GM12878 (cell line): ENCODE data around the gene PPDPF. TPM values are rescaled to one million over a fixed set of nuclear protein-coding genes. Genes with fewer than 3 reads are reported as not detected.

Source experiments
- ATAC-seq: fragments of 200-7000 bp; cut with Tn5 transposase; 3 replicates; pipeline ENCODE4 v1.9.1; 2020; ENCODE audit warnings: mild to moderate bottlenecking, moderate library complexity
- BruUV-seq: library from RNA; stranded (reverse); fragments of 400-500 nt; replicated peaks from 2 replicates; lab custom pipeline; 2021; lab: Mats Ljungman, UMichigan
- CTCF ChIA-PET: fragments of 300-600 bp; sonication (Branson Sonifier 250); formaldehyde crosslinking; extraction: SDS; loops from one replicate; lab custom pipeline; 2021; ENCODE audit warnings: inconsistent platforms; lab: Yijun Ruan, JAX
- POLR2A ChIA-PET: fragments of 350-600 bp; formaldehyde crosslinking; extraction: SDS; loops from one replicate; lab custom pipeline; 2021; ENCODE audit warnings: inconsistent platforms; lab: Charles Lee
- RAD21 ChIA-PET: fragments of 300-600 bp; sonication (Branson Sonifier 250); formaldehyde crosslinking; loops from one replicate; lab custom pipeline; 2023; ENCODE audit warnings: antibody characterized with exemption; ENCODE audit not compliant: unreplicated experiment; lab: Charles Lee
- SMC1A ChIA-PET: fragments of 300-600 bp; sonication (Branson Sonifier 250); formaldehyde crosslinking; loops from one replicate; lab custom pipeline; 2023; ENCODE audit not compliant: unreplicated experiment, uncharacterized antibody; lab: Charles Lee
- DNase-seq: peaks from one replicate; pipeline ENCODE4 v3.0.0-alpha.2; 2011; ENCODE audit warnings: low read depth, low spot score
- FAIRE-seq: peaks from 3 replicates; lab custom pipeline; 2011; peaks lifted over from hg19 to GRCh38; lab: Jason Lieb, UNC
- H2AFZ ChIP-seq: 2 replicates; pipeline ENCODE4 v1.6.0; 2011; ENCODE audit warnings: low read depth, low read length, control low read depth; ENCODE audit not compliant: control insufficient read depth
- H3K27ac ChIP-seq: 2 replicates; pipeline ENCODE4 v1.5.1; 2011; ENCODE audit warnings: control low read depth; ENCODE audit not compliant: control insufficient read depth, insufficient read depth
- H3K27me3 ChIP-seq, 2 experiments: replicated peaks in 1 of 2; 2 replicates each; pipeline versions ENCODE4 v1.6.0 to v1.6.1; 2011; ENCODE audit warnings: low read length in 1 of 2; ENCODE audit not compliant: control insufficient read depth in 2 of 2, insufficient read depth in 2 of 2
- H3K36me3 ChIP-seq, 2 experiments: 2 replicates each; pipeline ENCODE4 v1.5.1; 2011; ENCODE audit warnings: low read length in 1 of 2; ENCODE audit not compliant: control insufficient read depth in 2 of 2, insufficient read depth in 2 of 2
- H3K4me1 ChIP-seq: 2 replicates; pipeline ENCODE4 v1.6.1; 2011; ENCODE audit warnings: mild to moderate bottlenecking, low read length, moderate library complexity, mixed read lengths; ENCODE audit not compliant: control insufficient read depth, insufficient read depth
- H3K4me2 ChIP-seq: 2 replicates; pipeline ENCODE4 v1.6.0; 2011; ENCODE audit warnings: control low read depth; ENCODE audit not compliant: control insufficient read depth, insufficient read depth
- H3K4me3 ChIP-seq: fragments of 200-600 bp; sonication (generic); 2 replicates; pipeline ENCODE4 v1.5.1; 2016
- H3K79me2 ChIP-seq: 2 replicates; pipeline ENCODE4 v1.6.0; 2011; ENCODE audit warnings: low read length; ENCODE audit not compliant: control insufficient read depth, insufficient read depth
- H3K9ac ChIP-seq: 2 replicates; pipeline ENCODE4 v1.8.0; 2011; ENCODE audit warnings: low read length, control low read depth, mixed read lengths; ENCODE audit not compliant: control insufficient read depth, insufficient read depth
- H3K9me3 ChIP-seq: replicated peaks from 3 replicates; pipeline ENCODE4 v1.5.1; 2011; ENCODE audit warnings: mild to moderate bottlenecking, low read length; ENCODE audit not compliant: control insufficient read depth, insufficient read depth
- H4K20me1 ChIP-seq: 2 replicates; pipeline ENCODE4 v1.6.0; 2011; ENCODE audit not compliant: control insufficient read depth, insufficient read depth
- ESRRA ChIP-seq: IDR thresholded peaks from 2 replicates; pipeline ENCODE4 v1.6.1; 2012; ENCODE audit warnings: mild to moderate bottlenecking, low read length, improper control_type of control experiment
- IKZF1 ChIP-seq: fragments of 450-650 bp; conservative IDR thresholded peaks from 2 replicates; pipeline ENCODE4 v1.6.1; 2017; ENCODE audit warnings: antibody characterized with exemption, mild to moderate bottlenecking
- IRF3 ChIP-seq: fragments of 450-650 bp; IDR thresholded peaks from 2 replicates; pipeline ENCODE4 v1.6.1; 2014; ENCODE audit warnings: mild to moderate bottlenecking
- NR2C2 ChIP-seq: IDR thresholded peaks from 2 replicates; pipeline ENCODE4 v1.6.1; 2011; ENCODE audit warnings: borderline replicate concordance, low read depth; ENCODE audit not compliant: control insufficient read depth, insufficient read length
- SIX5 ChIP-seq: IDR thresholded peaks from 2 replicates; pipeline ENCODE4 v1.6.1; 2011; ENCODE audit warnings: mild to moderate bottlenecking, low read depth, low read length, moderate library complexity; ENCODE audit not compliant: severe bottlenecking
- SMAD5 ChIP-seq: IDR thresholded peaks from 2 replicates; pipeline ENCODE4 v1.6.1; 2016; ENCODE audit warnings: antibody characterized with exemption, low read depth
- TCF12 ChIP-seq: IDR thresholded peaks from 2 replicates; pipeline ENCODE4 v1.6.1; 2011; ENCODE audit warnings: low read depth, mild to moderate bottlenecking, low read length
- ZBTB33 ChIP-seq: fragments of 450-650 bp; IDR thresholded peaks from 2 replicates; pipeline ENCODE4 v1.6.1; 2017; ENCODE audit warnings: mild to moderate bottlenecking
- ZNF207 ChIP-seq: fragments of 450-650 bp; IDR thresholded peaks from 2 replicates; pipeline ENCODE4 v1.6.1; 2014; ENCODE audit warnings: antibody characterized with exemption, mild to moderate bottlenecking, borderline replicate concordance
- WGBS: methylation state at CpG from one replicate; pipeline ENCODE4 v1.1.6; 2016; ENCODE audit warnings: low lambda C conversion rate; ENCODE audit not compliant: insufficient replicate concordance, insufficient coverage; ENCODE audit errors: missing lambda C conversion rate; 5-methylcytosine and 5-hydroxymethylcytosine counted together
- in situ Hi-C: fragments of 300-500 bp; cut with MboI; formaldehyde crosslinking; loops from 9 replicates; pipeline ENCODE4 v1.14.3; 2018; ENCODE audit warnings: mixed read lengths
- intact Hi-C: fragments of 100-400 bp; cut with micrococcal nuclease; formaldehyde crosslinking; loops from one replicate; pipeline ENCODE4 v1.14.2; 2022; ENCODE audit not compliant: unreplicated experiment
- polyA plus RNA-seq, 11 experiments: library from polyadenylated mRNA; depleted of rRNA in 4 of 11; unstranded in 6 of 11; stranded (reverse) in 5 of 11; fragments of >200 nt; fragmentation: Nextera tagmentation in 4 of 11; fragmentation: Illumina TruSeq in 1 of 11; extraction: Ambion mirVana in 4 of 11; extraction: Trizol in 1 of 11; gene quantifications; 1 replicate in 1 of 11; 2 replicates in 10 of 11; pipeline versions ENCODE4 v1.2.1 to v1.2.3, GENCODE V29; 2011 to 2016; ENCODE audit warnings: inconsistent platforms in 2 of 11, missing spikeins in 2 of 11, low read depth in 1 of 11
- total RNA-seq, 4 experiments: library from RNA; depleted of rRNA in 3 of 4; stranded (reverse); fragments of >200 nt in 3 of 4; fragmentation: Illumina TruSeq in 1 of 4; extraction: Trizol in 1 of 4; gene quantifications; 2 replicates each; pipeline versions ENCODE4 v1.2.1 to v1.2.3, GENCODE V29; 2013 to 2021
- TF ChIP-seq, protein P1 (sequence below): fragments of 450-650 bp; IDR thresholded peaks from 2 replicates; pipeline ENCODE4 v1.6.1; 2018; ENCODE audit warnings: mild to moderate bottlenecking, low read depth, moderate library complexity; ENCODE audit not compliant: partially characterized antibody

PPDPF gene
- total and polyA plus RNA-seq, 10 of the 15 experiments (the other 5 are each of a cell fraction or from before 2014, with no cell fraction given) = 0.32 to 154 (median 22.8) TPM

DNA sequence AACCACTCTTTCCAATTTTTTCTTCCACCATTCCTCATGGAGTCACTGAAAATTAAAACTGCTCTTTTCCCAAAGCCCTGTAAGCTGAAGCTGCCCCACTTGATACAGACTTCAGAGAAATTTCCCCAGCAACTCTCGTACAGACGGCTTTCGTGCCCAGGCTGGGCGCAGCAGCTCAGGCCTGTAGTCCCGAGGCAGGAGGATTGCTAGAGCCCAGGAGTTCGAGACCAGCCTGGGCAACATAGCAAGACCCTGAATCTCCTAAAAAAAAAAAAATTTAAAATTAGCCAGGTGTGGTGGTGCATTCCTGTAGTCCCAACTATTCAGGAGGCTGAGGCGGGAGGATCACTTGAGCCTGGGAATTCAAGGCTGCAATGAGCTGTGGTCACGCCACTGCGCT lies 6.6 kb downstream of the PPDPF start:
- POLR2A ChIA-PET = no interaction called here

More for the DNA sequence above, 6.6 kb downstream of the PPDPF start:
- BruUV-seq = no TSS peak
- H3K4me2 ChIP-seq = no peak overlapping the region
- SMC1A ChIA-PET = interaction anchor here (1.1 to 2.3 kb wide), 2 partner anchors 8 to 10 kb away, joined by 3 to 6 read pairs; partner anchors contain the start of gene PTK6
- ATAC-seq (no peak), FAIRE-seq (no peak)
- H2AFZ ChIP-seq = no peak overlapping the region
- H3K9ac ChIP-seq = no peak overlapping the region
- H3K36me3 ChIP-seq = peaks cover 0 to 2% of the 10 kb centered on the region in 2 experiments; a peak in 1 of 4 replicates
- TF ChIP-seq ZNF207 (no peak), NR2C2 (no peak), ESRRA (no peak), SIX5 (no peak), IRF3 (no peak), SMAD5 (no peak), ZBTB33 (no peak), IKZF1 (no peak), TCF12 (no peak)
- TF ChIP-seq, protein P1, sequence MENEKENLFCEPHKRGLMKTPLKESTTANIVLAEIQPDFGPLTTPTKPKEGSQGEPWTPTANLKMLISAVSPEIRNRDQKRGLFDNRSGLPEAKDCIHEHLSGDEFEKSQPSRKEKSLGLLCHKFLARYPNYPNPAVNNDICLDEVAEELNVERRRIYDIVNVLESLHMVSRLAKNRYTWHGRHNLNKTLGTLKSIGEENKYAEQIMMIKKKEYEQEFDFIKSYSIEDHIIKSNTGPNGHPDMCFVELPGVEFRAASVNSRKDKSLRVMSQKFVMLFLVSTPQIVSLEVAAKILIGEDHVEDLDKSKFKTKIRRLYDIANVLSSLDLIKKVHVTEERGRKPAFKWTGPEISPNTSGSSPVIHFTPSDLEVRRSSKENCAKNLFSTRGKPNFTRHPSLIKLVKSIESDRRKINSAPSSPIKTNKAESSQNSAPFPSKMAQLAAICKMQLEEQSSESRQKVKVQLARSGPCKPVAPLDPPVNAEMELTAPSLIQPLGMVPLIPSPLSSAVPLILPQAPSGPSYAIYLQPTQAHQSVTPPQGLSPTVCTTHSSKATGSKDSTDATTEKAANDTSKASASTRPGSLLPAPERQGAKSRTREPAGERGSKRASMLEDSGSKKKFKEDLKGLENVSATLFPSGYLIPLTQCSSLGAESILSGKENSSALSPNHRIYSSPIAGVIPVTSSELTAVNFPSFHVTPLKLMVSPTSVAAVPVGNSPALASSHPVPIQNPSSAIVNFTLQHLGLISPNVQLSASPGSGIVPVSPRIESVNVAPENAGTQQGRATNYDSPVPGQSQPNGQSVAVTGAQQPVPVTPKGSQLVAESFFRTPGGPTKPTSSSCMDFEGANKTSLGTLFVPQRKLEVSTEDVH = no peak
- TF ChIP-seq, all 136 proteins: peak for 0
- H3K27me3 ChIP-seq = no peaks in the 10 kb centered on the region; a peak in 1 of 4 replicates
- no peak overlapping the region for H3K4me3 ChIP-seq
- in situ Hi-C loops (no loop called here), intact Hi-C loops (no loop called here)
- no peaks in the 10 kb centered on the region for H3K79me2 ChIP-seq
- H3K4me1 ChIP-seq = peaks cover 10% of the 10 kb centered on the region
- no peak for DNase-seq
- 80% methylated on average over 9 of the region's 9 CpGs for WGBS
- ChIA-PET CTCF (interaction anchor here (2.7 kb wide), 1 partner anchor 10 kb away, joined by 13 read pairs; the partner anchor contains the start of gene PTK6), RAD21 (no interaction called here)
- H3K27ac ChIP-seq = no peak overlapping the region
- H4K20me1 ChIP-seq = no peaks in the 10 kb centered on the region
- H3K9me3 ChIP-seq = peaks cover 4% of the 10 kb centered on the region; the same call in 2 of the 3 replicates
